ENCODE results near the gene REEP6. TPM values are rescaled to one million over a fixed set of nuclear protein-coding genes. Genes with fewer than 3 reads are reported as not detected.
A peak's percentile ranks its signal among the peaks of the same experiment; 100 is the strongest.

REEP6 gene
- total and polyA plus RNA-seq, 3 donors from 2014 or later = 386 to 454 (median 429) TPM

DNA sequence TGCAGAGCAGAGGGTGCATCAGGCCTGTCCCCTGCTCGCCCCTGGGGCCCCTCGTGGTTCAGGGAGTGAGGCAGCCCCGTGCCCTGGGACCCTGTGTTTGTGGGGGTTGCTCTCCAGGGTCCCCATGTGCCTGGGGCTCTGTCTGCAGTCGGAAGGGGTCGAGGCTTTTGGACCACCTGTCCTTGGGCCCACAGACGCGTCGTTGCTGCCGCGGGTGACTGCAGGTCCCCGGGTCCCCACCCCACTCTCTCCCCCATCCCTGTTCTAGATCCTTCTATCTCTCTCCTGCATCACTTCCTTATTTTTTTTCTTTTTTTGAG is 2.7 kb upstream of the REEP6 start:
- TF ChIP-seq CTCF (IDR thresholded peaks at IDR 0.05) (no peak), POLR2A (IDR thresholded peaks at IDR 0.05) (no peak)
- DNase-seq = no peak
- intact Hi-C loops (cut with DNase I; ENCODE audit: low total_unique reads) = no loop called here
- H3K4me3 ChIP-seq = no peak overlapping the region
- H3K4me1 ChIP-seq = peaks cover 11% of the 10 kb centered on the region
- H3K36me3 ChIP-seq (ENCODE audit: low read depth, missing control alignments) = no peaks in the 10 kb centered on the region
- H3K27ac ChIP-seq = no peak overlapping the region
- no peaks in the 10 kb centered on the region for H3K27me3 ChIP-seq
- WGBS, 2 donors = 92 to 94% methylated on average over 10 to 11 of the region's 11 CpGs
- no peaks in the 10 kb centered on the region for H3K9me3 ChIP-seq

- no peak for TF ChIP-seq POLR2A (IDR thresholded peaks at IDR 0.05)
- TF ChIP-seq CTCF (IDR thresholded peaks at IDR 0.05) = no peak
- no peaks in the 10 kb centered on the region for H3K36me3 ChIP-seq (ENCODE audit: low read depth, missing control alignments)
- peak overlapping the region; percentile 27 to 71 for H3K4me3 ChIP-seq
- peak overlapping the region; percentile 32 to 85 for H3K27ac ChIP-seq
- intact Hi-C loops (cut with DNase I; ENCODE audit: low total_unique reads) = no loop called here
- WGBS, 2 donors = 32 to 38% methylated on average over 21 to 35 of the region's 37 CpGs
- DNase-seq = no peak
- peaks cover 17% of the 10 kb centered on the region for H3K4me1 ChIP-seq
- no peaks in the 10 kb centered on the region for H3K9me3 ChIP-seq
- no peaks in the 10 kb centered on the region for H3K27me3 ChIP-seq
These were observed 1.3 kb upstream of the REEP6 start for GRCh38 chr19:1489463-1490310.

- H3K27me3 ChIP-seq = no peaks in the 10 kb centered on the region
- no peaks in the 10 kb centered on the region for H3K36me3 ChIP-seq (ENCODE audit: low read depth, missing control alignments)
- H3K4me1 ChIP-seq = peaks cover 20% of the 10 kb centered on the region
- H3K4me3 ChIP-seq = peak within 1 kb of the TSS; percentile 67 to 71
- TF ChIP-seq CTCF (IDR thresholded peaks at IDR 0.05) (peak in 2 of 3 experiments; percentile 27 to 29), POLR2A (IDR thresholded peaks at IDR 0.05) (no peak)
- 1% methylated on average over 40 to 73 of the region's 74 CpGs for WGBS, 2 donors
- no peaks in the 10 kb centered on the region for H3K9me3 ChIP-seq
- intact Hi-C loops (cut with DNase I; ENCODE audit: low total_unique reads) = no loop called here
- peak within 1 kb of the TSS; percentile 32 to 85 for H3K27ac ChIP-seq
- peak; percentile 99 for DNase-seq
These were observed 469 bp upstream of the REEP6 start, which contains the start of gene PCSK4 for GRCh38 chr19:1490311-1491113. TSS of gene PCSK4 (minus strand) at chr19:1490350. CDS start at chr19:1490346, 4 bp downstream.

- 27 to 47% methylated on average over 10 to 12 of the region's 12 CpGs for WGBS, 2 donors
- intact Hi-C loops (cut with DNase I; ENCODE audit: low total_unique reads) = no loop called here
- peaks cover 27% of the 10 kb centered on the region for H3K4me1 ChIP-seq
- peak overlapping the region in 1 of 2 donors; percentile 48 for H3K27ac ChIP-seq
- H3K9me3 ChIP-seq = no peaks in the 10 kb centered on the region
- TF ChIP-seq POLR2A (IDR thresholded peaks at IDR 0.05) (no peak), CTCF (IDR thresholded peaks at IDR 0.05) (no peak)
- no peaks in the 10 kb centered on the region for H3K27me3 ChIP-seq
- peak overlapping the region; percentile 67 to 71 for H3K4me3 ChIP-seq
- H3K36me3 ChIP-seq (ENCODE audit: low read depth, missing control alignments) = no peaks in the 10 kb centered on the region
- no peak for DNase-seq
These were observed 829 bp downstream of the REEP6 start for GRCh38 chr19:1491849-1492170.

All from testis (tissue), 3 donors.